AG09319 (cell line): ENCODE data around the gene KLF6.

Source experiments
- DNase-seq: peaks from one replicate; pipeline ENCODE4 v3.0.0-alpha.2; 2010; ENCODE audit warnings: low read depth; ENCODE audit errors: extremely low read depth
- CTCF ChIP-seq: IDR thresholded peaks from 2 replicates; pipeline ENCODE4 v1.5.1; 2011; ENCODE audit warnings: low read depth, mild to moderate bottlenecking, inconsistent platforms, low read length, moderate library complexity

KLF6 gene

GRCh38 chr10:3787816-3788215 is 2.8 kb upstream of the KLF6 start:
- no peak for DNase-seq
- TF ChIP-seq CTCF, result no peak

- no peak for TF ChIP-seq CTCF
- DNase-seq, result no peak
Measured at GRCh38 chr10:3787016-3787400, 2.0 kb upstream of the KLF6 start.

- DNase-seq, result no peak
Measured at GRCh38 chr10:3786295-3787015, 1.4 kb upstream of the KLF6 start.

GRCh38 chr10:3785851-3786271 is 852 bp upstream of the KLF6 start:
- no peak for DNase-seq
- TF ChIP-seq CTCF, result no peak

More at GRCh38 chr10:3786295-3787015, 1.4 kb upstream of the KLF6 start:
- no peak for TF ChIP-seq CTCF

GRCh38 chr10:3785251-3785850 is 342 bp upstream of the KLF6 start:
- peak; percentile 96 for DNase-seq

GRCh38 chr10:3783682-3784432 is 1.2 kb downstream of the KLF6 start:
- DNase-seq, result peak; percentile 83
- TF ChIP-seq CTCF, result no peak

More at GRCh38 chr10:3785251-3785850, 342 bp upstream of the KLF6 start:
- TF ChIP-seq CTCF, result no peak

GRCh38 chr10:3783316-3783681 is 1.7 kb downstream of the KLF6 start:
- peak; percentile 79 for DNase-seq
- TF ChIP-seq CTCF, result no peak
